SU-DHL-6 (cell line): ENCODE results near the gene OR6P1.

Experiments used
- H2AFZ ChIP-seq: fragments of 200-600 bp; sonication (generic); 2 replicates; pipeline ENCODE4 v1.6.1; 2014; ENCODE audit warnings: low read depth, mild to moderate bottlenecking, moderate library complexity, mixed read lengths, antibody characterized with exemption, low read length; ENCODE audit not compliant: severe bottlenecking
- H3F3A ChIP-seq: fragments of 200-600 bp; shearing (Covaris generic); 2 replicates; pipeline ENCODE4 v1.6.0; 2016; ENCODE audit warnings: antibody characterized with exemption, mild to moderate bottlenecking; ENCODE audit not compliant: insufficient read depth
- H3K27ac ChIP-seq: fragments of 200-600 bp; sonication (generic); 2 replicates; pipeline ENCODE4 v1.5.1; 2016; ENCODE audit warnings: low read depth, mild to moderate bottlenecking, low read length, moderate library complexity, mixed read lengths
- H3K27me3 ChIP-seq: fragments of 200-600 bp; sonication (generic), shearing (Covaris generic); 2 replicates; pipeline ENCODE4 v1.6.0; 2014; ENCODE audit warnings: mild to moderate bottlenecking, low read length
- H3K36me3 ChIP-seq: fragments of 200-600 bp; sonication (generic); 2 replicates; pipeline ENCODE4 v1.6.1; 2014; ENCODE audit warnings: mild to moderate bottlenecking, low read length, mixed read lengths
- H3K4me2 ChIP-seq: fragments of 300-600, 200-600 bp; shearing (Covaris generic), sonication (generic); 2 replicates; pipeline ENCODE4 v1.6.0; 2014; ENCODE audit warnings: low read length, low read depth, mild to moderate bottlenecking; ENCODE audit not compliant: poor library complexity, severe bottlenecking
- H3K4me3 ChIP-seq: fragments of 200-600 bp; sonication (generic); 2 replicates; pipeline ENCODE4 v1.5.1; 2014; ENCODE audit warnings: antibody characterized with exemption, low read length, mild to moderate bottlenecking, mixed read lengths; ENCODE audit not compliant: insufficient read depth, poor library complexity, severe bottlenecking
- H3K79me2 ChIP-seq: fragments of 200-600 bp; sonication (generic); 2 replicates; pipeline ENCODE4 v1.6.1; 2014; ENCODE audit warnings: mild to moderate bottlenecking, low read length, moderate library complexity; ENCODE audit not compliant: insufficient read depth
- H3K9ac ChIP-seq: fragments of 200-600 bp; sonication (generic); 2 replicates; pipeline ENCODE4 v1.7.0; 2014; ENCODE audit warnings: mild to moderate bottlenecking, low read length
- H3K9me2 ChIP-seq: fragments of 200-600 bp; sonication (generic); replicated peaks from 2 replicates; pipeline ENCODE4 v1.6.1; 2014; ENCODE audit warnings: low read length; ENCODE audit not compliant: insufficient read depth
- H3K9me3 ChIP-seq: fragments of 200-600 bp; sonication (generic); 2 replicates; pipeline ENCODE4 v1.6.1; 2014; ENCODE audit warnings: low read length, mixed read lengths; ENCODE audit not compliant: insufficient read depth
- H4K20me1 ChIP-seq: fragments of 200-600 bp; sonication (generic); 2 replicates; pipeline ENCODE4 v1.6.1; 2014; ENCODE audit warnings: low read depth, mild to moderate bottlenecking, antibody characterized with exemption, low read length, moderate library complexity, mixed read lengths
- EZH2phosphoT487 ChIP-seq: fragments of 200-600 bp; sonication (generic), shearing (Covaris generic); conservative IDR thresholded peaks from 2 replicates; pipeline ENCODE4 v1.6.1; 2018; ENCODE audit warnings: mild to moderate bottlenecking, antibody characterized with exemption, low read length, moderate library complexity, mixed read lengths
- TF ChIP-seq, protein P1 (sequence below): fragments of 200-600 bp; sonication (generic); IDR thresholded peaks from one replicate; pipeline ENCODE4 v1.5.1; 2017; ENCODE audit warnings: antibody characterized with exemption, mild to moderate bottlenecking, low read length, moderate library complexity; ENCODE audit not compliant: insufficient read depth, poor library complexity, severe bottlenecking

Gene OR6P1

DNA sequence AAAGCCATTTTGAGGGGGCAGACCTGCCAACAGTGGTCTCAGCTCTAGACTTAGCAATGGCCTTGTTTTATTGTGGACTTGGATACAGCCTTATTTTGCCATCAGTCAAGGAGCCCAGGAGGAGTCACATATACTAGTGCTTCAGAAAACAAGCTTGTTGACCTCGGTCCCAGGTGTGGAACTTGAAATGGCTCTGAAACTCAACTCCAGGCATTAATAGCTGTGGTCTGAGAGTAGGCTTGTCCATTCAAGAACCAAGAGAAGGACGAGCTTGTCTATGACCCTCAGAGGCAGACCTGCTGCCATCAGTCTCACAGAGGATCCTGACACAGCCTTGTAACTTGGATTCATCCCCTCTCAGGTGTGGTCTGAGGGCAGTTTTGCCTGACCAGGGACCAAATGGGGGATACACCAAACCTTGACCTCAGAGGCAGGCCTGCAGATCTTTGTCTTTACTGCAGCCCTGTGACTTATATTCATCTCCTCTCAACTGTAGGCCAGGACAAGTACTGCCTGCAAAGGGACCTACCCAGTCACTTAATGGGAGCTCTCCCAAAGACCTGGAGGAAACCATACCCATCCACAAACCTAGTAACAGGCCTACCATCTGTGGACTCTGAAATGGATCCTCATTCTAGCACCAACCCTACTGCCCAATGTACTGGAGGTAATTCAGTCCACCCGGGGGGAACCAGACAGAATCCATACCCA is 49.3 kb downstream of the OR6P1 start:
- H3F3A ChIP-seq, result no peaks in the 10 kb centered on the region
- no peaks in the 10 kb centered on the region for H3K9me3 ChIP-seq
- TF ChIP-seq, protein P1, sequence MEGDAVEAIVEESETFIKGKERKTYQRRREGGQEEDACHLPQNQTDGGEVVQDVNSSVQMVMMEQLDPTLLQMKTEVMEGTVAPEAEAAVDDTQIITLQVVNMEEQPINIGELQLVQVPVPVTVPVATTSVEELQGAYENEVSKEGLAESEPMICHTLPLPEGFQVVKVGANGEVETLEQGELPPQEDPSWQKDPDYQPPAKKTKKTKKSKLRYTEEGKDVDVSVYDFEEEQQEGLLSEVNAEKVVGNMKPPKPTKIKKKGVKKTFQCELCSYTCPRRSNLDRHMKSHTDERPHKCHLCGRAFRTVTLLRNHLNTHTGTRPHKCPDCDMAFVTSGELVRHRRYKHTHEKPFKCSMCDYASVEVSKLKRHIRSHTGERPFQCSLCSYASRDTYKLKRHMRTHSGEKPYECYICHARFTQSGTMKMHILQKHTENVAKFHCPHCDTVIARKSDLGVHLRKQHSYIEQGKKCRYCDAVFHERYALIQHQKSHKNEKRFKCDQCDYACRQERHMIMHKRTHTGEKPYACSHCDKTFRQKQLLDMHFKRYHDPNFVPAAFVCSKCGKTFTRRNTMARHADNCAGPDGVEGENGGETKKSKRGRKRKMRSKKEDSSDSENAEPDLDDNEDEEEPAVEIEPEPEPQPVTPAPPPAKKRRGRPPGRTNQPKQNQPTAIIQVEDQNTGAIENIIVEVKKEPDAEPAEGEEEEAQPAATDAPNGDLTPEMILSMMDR, result no peak
- no peak for TF ChIP-seq EZH2phosphoT487
- H3K79me2 ChIP-seq, result no peaks in the 10 kb centered on the region
- H4K20me1 ChIP-seq, result no peaks in the 10 kb centered on the region
- H3K36me3 ChIP-seq, result no peaks in the 10 kb centered on the region
- no peak overlapping the region for H3K4me3 ChIP-seq
- H2AFZ ChIP-seq, result no peak overlapping the region
- H3K4me2 ChIP-seq, result no peak overlapping the region
- no peak overlapping the region for H3K27ac ChIP-seq
- H3K27me3 ChIP-seq, result no peaks in the 10 kb centered on the region
- H3K9ac ChIP-seq, result no peak overlapping the region
- H3K9me2 ChIP-seq, result no peaks in the 10 kb centered on the region

DNA sequence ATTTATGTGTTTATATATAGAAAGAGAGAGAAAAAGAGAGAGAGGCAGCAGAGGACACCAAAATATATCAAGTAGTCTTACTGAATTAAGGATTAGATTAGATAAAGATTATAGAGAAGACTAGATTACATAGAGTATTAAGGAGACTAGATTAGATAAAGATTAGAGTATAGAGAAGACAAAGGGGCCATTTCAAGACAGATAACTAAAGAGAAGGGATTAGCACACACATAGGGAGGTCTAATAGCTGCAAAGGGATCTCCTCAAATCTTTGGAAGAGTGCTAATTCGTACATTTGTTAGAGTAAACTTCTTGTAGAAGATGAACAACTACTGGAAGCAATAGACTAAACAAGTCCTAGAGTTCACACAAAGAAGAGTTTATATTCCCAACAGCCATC is 50.4 kb downstream of the OR6P1 start:
- H3K4me2 ChIP-seq, result no peak overlapping the region
- H3K27ac ChIP-seq, result no peak overlapping the region
- no peaks in the 10 kb centered on the region for H3K9me3 ChIP-seq
- H2AFZ ChIP-seq, result no peak overlapping the region
- H3F3A ChIP-seq, result no peaks in the 10 kb centered on the region
- no peaks in the 10 kb centered on the region for H4K20me1 ChIP-seq
- no peaks in the 10 kb centered on the region for H3K36me3 ChIP-seq
- no peaks in the 10 kb centered on the region for H3K27me3 ChIP-seq
- H3K9ac ChIP-seq, result no peak overlapping the region
- TF ChIP-seq EZH2phosphoT487, result no peak
- TF ChIP-seq, protein P1, result no peak
- H3K4me3 ChIP-seq, result no peak overlapping the region
- H3K9me2 ChIP-seq, result no peaks in the 10 kb centered on the region
- H3K79me2 ChIP-seq, result no peaks in the 10 kb centered on the region

DNA sequence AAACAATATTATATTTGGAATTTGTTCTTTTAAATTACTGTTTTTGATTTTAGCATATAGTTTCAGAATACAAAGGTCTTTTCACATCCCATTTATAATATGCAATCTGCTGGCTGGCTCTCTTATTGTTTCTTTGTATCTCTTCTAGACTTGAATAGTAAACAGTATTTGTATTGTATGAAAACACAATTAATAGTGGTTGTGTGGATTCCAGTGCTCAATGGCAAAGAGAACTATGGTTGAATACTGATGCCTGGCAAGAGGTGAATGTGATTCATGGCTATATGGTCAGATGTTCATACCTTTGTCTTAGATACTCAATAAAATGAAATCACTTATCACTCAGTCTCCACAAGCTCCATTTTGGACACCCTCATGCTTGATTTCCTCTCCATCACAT is 53.4 kb downstream of the OR6P1 start:
- Histone ChIP-seq H3K4me2 (no peak overlapping the region), H4K20me1 (no peaks in the 10 kb centered on the region), H3K9me2 (no peaks in the 10 kb centered on the region), H3K27me3 (no peaks in the 10 kb centered on the region), H3K9me3 (no peaks in the 10 kb centered on the region), H3K79me2 (no peaks in the 10 kb centered on the region), H2AFZ (no peak overlapping the region), H3K9ac (no peak overlapping the region), H3F3A (no peaks in the 10 kb centered on the region), H3K27ac (no peak overlapping the region), H3K4me3 (no peak overlapping the region), H3K36me3 (no peaks in the 10 kb centered on the region)
- TF ChIP-seq, protein P1, result no peak
- TF ChIP-seq EZH2phosphoT487, result no peak
